GM12801 (cell line): Measurements from ENCODE around the gene RASAL2.

Experiments
- CTCF ChIP-seq: IDR thresholded peaks from one replicate; pipeline ENCODE4 v1.5.1; 2011; ENCODE audit warnings: control low read depth; ENCODE audit not compliant: insufficient read length; ENCODE audit errors: extremely low read depth

RASAL2 gene

DNA sequence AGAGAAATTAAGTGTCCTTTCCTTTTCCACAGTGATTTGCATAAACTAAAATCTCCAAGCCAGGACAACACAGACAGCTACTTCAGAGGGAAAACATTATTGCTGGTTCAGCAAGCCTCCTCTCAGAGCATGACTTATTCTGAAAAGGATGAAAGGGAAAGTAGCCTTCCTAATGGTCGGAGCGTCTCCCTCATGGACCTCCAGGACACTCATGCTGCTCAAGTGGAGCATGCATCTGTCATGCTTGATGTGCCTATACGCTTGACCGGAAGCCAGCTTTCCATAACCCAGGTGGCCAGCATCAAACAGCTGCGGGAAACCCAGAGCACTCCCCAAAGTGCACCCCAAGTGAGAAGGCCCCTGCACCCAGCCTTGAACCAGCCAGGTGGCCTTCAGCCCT is 363.7 kb downstream of the RASAL2 start:
- no peak for TF ChIP-seq CTCF

GRCh38 chr1:178458203-178458602 is 364.3 kb downstream of the RASAL2 start:
- TF ChIP-seq CTCF: no peak

DNA sequence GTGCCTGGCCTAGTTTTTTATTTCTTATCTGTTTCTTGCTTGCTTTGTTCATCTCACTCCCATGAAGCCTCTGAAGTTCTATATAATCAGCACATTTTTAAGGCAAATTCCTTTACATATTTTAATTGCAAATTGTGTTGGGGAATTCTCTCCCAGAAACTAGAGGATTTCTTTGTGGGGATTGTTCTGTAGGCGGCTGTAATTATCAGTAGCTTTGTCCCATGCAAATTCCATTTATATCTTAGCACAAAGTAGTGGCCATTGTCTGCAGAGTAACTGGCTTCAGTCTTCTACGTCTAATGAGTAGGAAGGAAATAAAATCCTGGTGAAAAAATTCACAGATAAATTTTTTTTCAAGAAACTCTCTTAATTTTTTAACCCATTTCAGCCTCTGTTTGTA is 367.2 kb downstream of the RASAL2 start:
- TF ChIP-seq CTCF: no peak

GRCh38 chr1:178461701-178462100 is 367.8 kb downstream of the RASAL2 start:
- no peak for TF ChIP-seq CTCF

DNA sequence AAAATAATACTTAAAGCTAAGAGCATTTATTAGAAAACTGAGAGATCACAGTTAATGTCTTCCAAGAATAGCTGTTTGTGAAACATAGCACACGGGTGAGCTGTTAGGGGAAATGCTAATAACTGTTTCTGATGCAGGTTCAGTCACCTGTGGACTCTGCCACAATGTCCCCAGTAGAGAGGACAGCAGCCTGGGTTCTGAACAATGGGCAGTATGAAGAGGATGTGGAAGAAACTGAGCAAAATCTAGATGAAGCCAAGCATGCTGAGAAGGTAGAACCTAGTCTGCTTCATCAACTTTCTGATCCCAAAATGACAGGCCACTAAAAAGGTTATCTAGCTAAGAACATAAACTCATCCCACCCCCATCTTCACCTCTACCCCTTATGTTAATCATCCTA is 370.2 kb downstream of the RASAL2 start:
- TF ChIP-seq CTCF: no peak

DNA sequence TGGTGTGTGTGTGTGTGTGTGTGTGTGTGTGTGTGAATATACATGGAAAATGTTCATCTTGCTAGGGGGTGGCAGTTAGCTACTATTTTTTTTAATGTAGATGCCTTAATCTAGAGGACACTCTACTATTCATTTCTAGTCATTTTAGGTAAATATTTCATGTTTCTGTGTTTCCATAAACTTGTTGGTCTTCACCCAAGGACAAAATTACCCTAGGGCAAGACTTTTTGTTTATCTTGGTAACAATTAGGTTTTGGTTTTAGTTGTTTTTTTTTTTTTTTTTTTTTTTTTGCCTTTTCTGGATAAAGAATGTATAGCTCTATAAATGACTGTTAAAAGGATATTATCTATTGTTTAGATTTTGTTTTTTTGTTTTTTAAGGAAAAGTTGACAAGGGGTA is 370.7 kb downstream of the RASAL2 start:
- TF ChIP-seq CTCF: no peak

GRCh38 chr1:178465011-178465410 is 371.1 kb downstream of the RASAL2 start:
- no peak for TF ChIP-seq CTCF

- TF ChIP-seq CTCF: no peak
Measured at GRCh38 chr1:178467837-178468236, 373.9 kb downstream of the RASAL2 start.
